Measurements from ENCODE around the gene SUPT3H.
"Not testable (repeated sequence)": the region's sequence is repeated elsewhere in the genome, so short reads cannot be mapped to it uniquely, and the experiment has no call there.

The SUPT3H gene

DNA sequence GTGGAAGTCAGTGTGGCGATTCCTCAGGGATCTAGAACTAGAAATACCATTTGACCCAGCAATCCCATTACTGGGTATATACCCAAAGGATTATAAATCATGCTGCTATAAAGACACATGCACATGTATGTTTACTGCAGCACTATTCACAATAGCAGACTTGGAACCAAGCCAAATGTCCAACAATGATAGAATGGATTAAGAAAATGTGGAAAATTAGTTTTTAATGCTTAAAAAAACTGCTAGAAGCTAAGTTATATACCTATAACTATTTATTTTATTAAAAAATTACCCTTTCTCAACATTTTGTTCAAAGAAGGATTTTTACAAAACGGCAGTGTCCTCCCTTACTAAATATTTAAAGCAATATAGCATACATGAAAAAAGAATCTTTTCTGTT lies 335.1 kb downstream of the SUPT3H start:
- H3K27ac ChIP-seq, H3K4me3 ChIP-seq: not testable (repeated sequence)

DNA sequence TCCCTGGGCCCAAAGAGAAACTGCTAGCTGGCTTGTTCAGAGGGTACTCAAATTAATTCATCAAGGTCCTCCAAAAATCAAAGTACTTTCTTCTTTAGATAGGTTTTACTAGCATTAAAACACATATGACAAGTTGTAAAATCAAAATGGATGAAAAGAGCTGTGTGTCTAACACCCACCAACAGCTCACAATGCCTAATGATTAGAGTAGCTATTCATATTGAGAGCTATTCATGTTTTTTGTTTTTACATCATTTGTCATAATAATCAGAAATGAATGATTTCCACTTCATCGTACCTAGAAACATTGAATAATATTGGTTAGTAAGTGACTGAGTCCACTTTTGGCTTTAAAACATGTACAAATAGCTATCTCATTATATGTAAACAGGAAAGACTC lies 339.5 kb downstream of the SUPT3H start:
- H3K4me3 ChIP-seq: no peak overlapping the region
- no peak overlapping the region for H3K27ac ChIP-seq

DNA sequence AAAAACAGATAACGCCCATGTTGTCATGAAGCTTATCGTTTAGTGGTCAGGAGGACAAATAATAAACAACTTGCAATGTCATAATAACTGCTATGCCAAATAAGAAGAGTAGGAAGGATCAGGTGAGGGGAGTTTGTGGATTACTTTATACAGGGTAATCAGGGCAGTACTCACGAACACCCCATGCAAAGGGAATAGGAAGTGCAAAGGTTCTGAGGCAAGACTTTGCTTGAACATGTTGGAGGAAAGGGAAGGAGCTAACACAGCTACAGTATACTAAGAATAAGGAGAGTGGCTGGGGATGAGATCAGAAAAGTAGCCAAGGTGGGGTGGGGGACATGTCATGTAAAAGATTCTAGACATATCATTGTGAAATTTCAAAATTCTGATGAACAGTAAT lies 341.6 kb downstream of the SUPT3H start:
- Histone ChIP-seq H3K4me3 (no peak overlapping the region), H3K27ac (no peak overlapping the region)

DNA sequence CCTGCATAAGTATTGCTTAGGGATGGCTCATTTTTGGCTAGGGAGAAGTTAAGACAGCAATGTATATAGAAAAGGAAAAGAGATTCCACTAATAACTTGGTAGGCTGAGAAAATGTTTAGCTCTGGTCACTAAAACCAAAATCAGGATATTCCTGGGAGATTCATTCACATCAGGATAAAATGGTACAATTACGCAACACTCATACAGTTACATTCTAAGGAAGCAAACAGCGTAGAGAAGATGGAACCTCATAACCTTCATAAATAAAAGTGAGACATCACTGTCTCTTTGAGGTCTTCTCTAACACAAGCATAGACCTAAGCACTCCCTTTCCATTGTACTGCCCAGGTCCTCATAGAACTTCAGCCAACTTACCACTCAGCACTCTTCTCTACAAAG lies 345.3 kb downstream of the SUPT3H start:
- Histone ChIP-seq H3K27ac (no peak overlapping the region), H3K4me3 (no peak overlapping the region)

DNA sequence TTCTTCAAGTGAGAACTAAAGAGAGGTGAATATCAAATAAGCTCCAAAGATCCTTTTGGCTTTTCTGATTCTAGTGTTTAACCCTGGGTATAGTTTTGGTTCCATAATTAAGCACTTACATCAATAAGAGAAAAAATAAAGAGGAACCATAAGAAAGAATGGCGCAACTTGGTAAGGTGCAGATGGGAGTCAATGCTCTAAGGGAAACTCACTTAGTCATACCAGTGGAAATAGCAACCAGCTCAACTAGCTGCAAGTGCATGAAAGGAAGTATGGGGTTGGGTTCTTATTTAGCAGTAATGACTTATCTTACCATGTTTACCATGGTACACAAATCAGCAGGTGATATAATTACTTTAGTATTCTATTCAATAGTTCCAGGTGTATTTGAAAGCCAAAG lies 346.1 kb downstream of the SUPT3H start:
- Histone ChIP-seq H3K27ac (no peak overlapping the region), H3K4me3 (no peak overlapping the region)

DNA sequence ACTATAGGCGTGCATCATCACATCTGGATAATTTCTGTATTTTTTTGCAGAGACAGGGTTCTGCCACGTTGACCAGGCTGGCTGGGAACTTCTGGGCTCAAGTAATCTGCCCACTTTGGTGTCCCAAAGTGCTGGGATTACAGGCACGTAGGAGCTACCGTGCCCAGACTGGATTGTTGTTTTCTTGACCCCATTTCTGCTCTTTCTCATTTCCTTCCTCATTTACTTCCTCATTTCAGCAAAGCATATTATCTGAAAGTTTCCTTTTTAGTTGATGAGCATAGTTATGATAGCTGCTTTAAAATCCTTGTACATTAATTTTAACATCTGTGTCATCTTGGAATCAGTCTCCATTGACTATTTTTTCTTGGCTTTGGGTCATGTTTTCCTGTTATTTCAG lies 350.6 kb downstream of the SUPT3H start:
- H3K27ac ChIP-seq: no peak overlapping the region
- H3K4me3 ChIP-seq: no peak overlapping the region

DNA sequence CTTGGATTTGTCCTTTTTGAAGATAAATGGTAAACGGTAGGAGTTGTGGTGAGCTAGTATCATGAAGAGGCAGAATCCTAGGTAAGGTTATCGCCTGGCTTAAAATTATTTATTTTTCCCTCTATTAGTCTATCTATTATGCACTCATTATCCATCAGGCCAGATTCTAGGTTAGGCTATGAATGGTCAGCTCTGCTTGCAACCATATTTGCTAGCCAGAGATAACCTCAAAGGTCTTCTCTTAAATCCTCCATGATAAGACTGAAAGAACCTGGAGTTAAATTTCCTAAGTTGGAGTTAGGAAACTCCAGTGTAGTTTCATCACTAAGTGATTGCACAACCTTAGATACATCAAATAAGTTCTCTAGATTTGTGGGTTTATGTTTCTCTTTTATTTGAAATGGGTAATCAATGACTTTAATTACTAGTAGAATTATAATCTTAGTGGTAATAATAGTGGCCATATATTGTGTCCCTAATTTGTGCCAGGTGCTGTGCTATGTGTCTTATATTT lies 351.7 kb downstream of the SUPT3H start:
- no peak overlapping the region for H3K4me3 ChIP-seq
- H3K27ac ChIP-seq: no peak overlapping the region

DNA sequence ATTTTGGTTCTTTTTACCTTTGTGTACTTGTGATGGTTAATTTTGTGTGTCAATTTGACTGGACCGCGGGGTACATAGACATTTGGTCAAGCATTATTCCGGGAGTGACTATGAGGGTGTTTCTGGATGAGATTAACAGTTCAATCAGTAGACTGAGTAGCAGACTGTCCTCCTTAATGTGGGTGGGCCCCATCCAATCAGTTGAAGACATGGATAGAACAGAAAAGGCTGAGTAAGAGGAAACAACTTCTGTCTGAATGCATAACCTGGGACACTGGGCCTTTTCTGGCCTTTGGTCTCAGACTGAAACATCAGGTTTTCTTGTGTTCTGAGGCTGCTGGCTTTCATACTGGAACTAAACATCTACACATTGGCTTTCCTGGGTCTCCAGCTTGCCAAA lies 353.1 kb downstream of the SUPT3H start:
- Histone ChIP-seq H3K27ac (no peak overlapping the region), H3K4me3 (no peak overlapping the region)

DNA sequence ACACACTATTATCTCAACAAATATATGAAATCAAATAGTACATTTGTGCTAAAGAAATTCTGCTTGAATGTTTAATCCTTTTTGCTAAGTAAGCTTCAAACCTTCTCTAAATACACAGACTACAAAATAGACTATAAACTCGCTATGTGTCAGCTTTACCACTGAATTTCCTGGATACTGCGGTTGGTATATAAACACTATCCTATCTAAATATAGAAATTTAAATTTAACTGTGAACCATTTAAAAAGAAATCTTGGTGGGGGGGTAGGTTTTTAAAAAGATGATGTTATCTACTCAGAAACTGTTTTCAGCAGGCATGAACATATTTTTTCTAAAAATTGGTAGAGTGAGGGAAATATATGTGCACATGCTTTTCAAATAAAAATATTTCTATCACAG lies 356.1 kb downstream of the SUPT3H start:
- H3K4me3 ChIP-seq: no peak overlapping the region
- H3K27ac ChIP-seq: no peak overlapping the region

DNA sequence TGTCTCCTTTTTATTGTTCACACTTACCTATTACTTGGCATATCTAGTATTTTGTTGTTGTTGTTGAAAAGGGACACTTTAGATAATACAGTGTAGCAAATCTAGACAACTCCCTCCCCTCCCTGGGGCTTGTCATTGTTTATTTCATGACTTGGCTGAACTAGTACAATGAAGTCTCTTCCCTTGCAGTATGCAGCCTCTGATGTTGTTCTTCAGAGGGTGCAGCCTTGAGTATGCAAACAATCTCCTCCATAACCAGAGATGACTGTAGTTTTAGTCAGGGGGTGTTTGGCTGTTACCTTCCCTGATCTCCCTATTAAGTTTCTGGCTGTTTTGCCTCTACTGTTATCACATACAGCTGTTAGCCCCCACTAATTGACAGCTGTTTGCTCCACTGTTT lies 365.0 kb downstream of the SUPT3H start:
- no peak overlapping the region for H3K27ac ChIP-seq
- H3K4me3 ChIP-seq: no peak overlapping the region

DNA sequence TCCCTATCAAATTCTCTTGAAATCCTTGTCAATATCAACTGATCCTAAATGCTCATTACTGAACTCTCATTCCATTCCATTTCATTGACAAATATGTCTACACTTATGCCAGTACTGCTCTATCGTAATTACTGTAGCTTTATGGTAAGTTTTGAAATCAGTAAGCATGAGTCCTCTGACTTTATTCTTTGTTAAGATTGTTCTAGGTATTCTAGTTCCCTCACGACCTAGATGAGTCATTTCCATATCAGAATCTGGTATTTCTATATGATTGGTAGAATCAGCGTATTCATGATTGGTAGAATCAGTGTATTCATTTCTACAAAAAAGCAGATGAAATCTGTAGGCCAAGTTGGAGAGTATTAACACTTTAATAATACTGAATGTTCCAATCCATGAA lies 368.2 kb downstream of the SUPT3H start:
- no peak overlapping the region for H3K4me3 ChIP-seq
- no peak overlapping the region for H3K27ac ChIP-seq

DNA sequence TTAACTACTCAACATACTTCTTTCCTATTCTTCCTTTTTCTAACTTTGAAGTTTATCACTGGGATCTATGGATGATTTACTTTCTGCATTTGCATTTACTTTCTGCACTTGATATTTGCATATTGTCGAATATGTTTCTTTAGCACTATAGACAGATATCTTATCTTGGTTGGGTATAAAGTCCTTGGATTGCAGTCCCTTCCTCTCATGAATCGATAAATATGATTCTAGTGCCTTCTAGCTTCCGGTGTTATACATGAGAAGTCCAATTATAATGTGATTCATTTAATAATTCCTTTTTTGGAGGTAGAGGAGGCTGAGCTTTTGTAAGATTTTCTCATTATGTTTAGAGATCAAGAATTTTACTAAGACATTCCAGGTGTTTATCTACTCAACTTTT lies 370.8 kb downstream of the SUPT3H start:
- no peak overlapping the region for H3K4me3 ChIP-seq
- no peak overlapping the region for H3K27ac ChIP-seq

DNA sequence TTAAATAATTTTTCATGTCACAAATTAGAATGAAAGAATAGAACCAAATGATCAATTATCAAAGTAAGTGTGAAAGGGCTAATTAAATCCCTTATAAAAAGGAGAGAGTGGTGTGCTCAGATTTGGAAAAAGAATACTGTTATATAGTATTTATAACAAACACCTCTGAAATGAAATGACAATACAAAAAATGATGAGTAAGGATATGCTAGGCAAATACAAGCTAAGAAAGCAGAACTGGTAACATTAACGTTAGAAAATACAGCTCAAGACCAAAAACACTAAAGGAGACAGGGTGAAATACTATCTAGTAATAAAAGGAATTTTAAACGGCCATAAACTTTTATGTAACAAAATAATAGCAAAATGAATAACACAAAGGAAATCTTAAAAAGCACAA lies 373.8 kb downstream of the SUPT3H start:
- no peak overlapping the region for H3K4me3 ChIP-seq

DNA sequence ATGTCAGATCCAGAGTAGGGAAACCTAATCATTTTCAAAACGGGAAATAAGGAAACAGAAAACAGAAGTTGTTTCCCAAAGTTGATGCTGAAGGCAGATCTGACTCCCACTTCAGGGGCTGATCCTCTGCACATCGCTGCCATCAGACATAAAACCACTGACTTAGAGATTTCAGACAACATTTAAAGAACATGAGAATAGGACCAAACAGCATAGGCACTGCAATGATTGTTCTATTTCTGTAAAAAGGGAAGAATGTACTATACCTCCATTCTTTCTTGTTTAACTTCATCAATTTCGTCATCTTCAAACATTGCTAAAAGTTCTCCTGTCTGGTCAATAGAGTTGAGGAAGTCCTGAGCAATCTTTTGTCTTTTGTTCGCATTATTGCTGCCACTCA lies 374.3 kb downstream of the SUPT3H start:
- Histone ChIP-seq H3K27ac (peak overlapping the region in 2 of 21 experiments; percentile 34 to 37), H3K4me3 (no peak overlapping the region)

More for the DNA sequence above, 373.8 kb downstream of the SUPT3H start:
- no peak overlapping the region for H3K27ac ChIP-seq

DNA sequence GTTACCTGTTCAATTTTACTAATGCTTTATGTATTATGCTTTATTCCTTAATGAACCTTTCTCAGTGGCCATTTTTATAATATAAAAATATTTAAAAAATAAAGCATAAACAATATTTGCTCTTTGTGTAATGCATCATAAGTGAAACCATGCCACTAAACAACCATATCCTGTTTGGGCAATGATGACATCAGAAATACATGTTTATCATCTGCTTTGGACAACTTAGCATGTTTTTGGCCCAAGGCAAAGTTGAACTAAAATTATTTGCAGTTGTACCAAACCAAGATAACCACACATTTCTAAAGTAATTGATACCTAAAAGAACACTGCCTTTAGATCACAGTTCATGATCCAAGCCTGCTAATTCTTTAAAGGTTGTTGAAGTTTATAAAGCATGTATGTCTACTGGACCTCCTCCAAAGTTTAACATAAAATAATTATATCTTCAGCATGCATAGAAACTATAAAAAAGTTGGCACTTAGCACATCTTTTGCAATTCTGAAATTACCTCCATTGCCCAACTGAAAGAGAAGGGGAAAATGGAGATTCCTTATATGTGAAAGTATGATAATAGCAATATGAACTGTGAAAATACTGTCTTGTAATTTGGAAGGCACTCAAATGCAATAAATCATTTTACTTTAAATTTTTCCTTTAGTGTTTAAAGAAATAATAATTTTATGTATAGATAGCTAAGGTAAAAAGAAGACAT lies 375.2 kb downstream of the SUPT3H start:
- H3K4me3 ChIP-seq: no peak overlapping the region

DNA sequence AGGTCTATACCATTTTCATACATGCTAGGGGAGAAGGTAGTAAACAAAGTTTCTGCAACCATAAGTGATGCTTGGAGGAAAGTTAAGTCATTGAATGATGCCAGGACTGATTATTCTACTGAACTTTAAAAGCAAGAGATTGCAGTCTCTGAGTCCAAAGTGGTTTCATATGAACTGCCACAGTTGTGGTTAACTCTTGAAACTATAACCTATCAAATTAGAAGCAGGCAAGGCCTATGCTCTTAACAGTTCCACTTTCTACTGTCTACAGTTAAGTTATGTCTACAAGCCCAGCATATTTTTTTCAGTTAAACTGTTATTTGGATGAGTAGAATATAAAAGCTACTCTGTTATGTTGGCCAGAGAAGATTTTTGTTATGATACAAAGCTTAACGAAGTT lies 376.1 kb downstream of the SUPT3H start:
- Histone ChIP-seq H3K4me3 (no peak overlapping the region), H3K27ac (peak overlapping the region in 3 of 21 experiments; percentile 21 to 37 (median 22))

More for the DNA sequence above, 375.2 kb downstream of the SUPT3H start:
- peak overlapping the region in 4 of 21 experiments; percentile 22 to 45 (median 36) for H3K27ac ChIP-seq

DNA sequence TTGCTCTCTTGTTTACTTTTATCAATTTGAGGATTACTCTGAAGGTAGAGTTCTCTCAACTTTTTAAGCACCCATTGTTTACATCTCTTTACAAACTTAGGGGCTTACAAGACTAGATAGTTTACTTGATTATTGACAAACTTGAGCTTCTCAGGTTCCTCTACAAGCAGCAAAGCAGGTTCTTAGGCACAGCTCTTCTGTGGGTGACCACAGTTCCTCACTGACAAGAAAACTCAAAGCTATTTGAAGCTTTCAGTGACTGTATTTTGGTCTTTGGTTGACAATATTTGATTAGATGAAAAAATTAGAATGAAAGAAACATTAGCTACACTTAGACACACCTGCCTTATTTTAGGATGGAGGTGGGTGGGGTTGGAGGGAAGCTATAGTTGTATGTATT lies 376.9 kb downstream of the SUPT3H start:
- no peak overlapping the region for H3K4me3 ChIP-seq
- H3K27ac ChIP-seq: no peak overlapping the region

DNA sequence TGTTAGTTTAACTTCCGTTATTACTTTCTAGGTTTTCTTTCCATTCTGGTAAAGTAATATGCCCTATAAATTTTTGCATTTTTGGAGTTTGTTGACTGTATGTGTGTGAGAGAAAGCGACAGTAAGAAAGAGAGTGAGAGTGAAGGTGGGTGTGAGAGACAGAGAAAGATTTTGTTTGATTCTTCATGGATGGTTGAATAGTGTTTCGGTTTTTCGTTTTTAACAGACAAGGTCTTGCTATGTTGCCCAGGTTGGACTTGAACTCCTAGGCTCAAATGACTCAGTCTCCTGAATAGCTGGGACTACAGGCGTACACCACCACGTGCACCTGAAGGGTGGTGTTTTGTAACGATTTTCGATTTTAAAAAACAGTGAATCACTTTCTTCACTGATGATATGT lies 378.7 kb downstream of the SUPT3H start:
- H3K27ac ChIP-seq: no peak overlapping the region

DNA sequence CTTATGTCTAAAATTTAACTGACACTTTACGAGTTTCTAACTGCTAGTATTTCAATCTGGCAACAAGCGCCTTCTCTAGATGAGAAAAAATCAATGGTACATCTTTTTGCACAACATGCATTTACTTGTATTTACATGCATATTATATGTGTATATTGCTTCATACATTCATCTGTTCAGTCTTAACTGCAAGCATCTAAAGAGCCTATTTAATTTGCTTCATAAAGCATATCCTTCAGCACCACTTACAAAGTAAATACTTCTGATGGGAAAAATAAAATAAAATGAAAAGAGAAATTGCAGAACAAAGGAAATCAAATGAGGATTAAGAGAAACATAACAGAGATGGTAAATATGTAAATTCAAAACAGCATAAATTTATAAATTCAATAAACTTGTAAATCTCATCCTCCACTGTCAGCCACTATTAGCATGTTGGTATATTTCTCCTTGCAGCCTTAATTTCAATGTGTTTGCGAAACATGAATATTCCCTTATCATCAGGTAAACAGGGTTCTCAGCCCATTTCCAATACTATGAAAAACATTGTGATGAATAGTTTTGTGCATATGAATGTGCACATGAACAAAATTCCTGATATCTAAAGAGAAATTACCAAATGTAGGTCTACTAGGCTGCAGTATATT lies 382.1 kb downstream of the SUPT3H start:
- H3K4me3 ChIP-seq: no peak overlapping the region
- H3K27ac ChIP-seq: no peak overlapping the region

More for the DNA sequence above, 378.7 kb downstream of the SUPT3H start:
- no peak overlapping the region for H3K4me3 ChIP-seq

DNA sequence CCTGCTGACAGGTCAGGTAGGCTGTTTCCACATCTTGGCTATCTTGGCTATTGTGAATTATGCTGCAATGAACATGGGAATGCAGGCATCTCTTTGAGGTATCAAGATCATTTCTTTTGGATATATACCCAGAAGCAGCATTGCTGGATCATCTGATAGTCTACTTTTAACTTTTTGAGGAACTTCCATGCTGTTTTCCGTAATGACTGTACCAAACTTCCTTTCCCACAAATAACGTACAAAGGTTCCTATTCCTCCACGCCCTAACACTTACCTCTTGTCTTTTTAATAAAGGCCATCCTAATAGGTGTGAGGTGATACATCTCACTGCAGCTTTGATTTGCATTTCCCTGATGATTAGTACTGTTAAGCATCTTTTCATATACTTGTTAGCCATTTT lies 388.3 kb downstream of the SUPT3H start:
- no peak overlapping the region for H3K4me3 ChIP-seq
- no peak overlapping the region for H3K27ac ChIP-seq

DNA sequence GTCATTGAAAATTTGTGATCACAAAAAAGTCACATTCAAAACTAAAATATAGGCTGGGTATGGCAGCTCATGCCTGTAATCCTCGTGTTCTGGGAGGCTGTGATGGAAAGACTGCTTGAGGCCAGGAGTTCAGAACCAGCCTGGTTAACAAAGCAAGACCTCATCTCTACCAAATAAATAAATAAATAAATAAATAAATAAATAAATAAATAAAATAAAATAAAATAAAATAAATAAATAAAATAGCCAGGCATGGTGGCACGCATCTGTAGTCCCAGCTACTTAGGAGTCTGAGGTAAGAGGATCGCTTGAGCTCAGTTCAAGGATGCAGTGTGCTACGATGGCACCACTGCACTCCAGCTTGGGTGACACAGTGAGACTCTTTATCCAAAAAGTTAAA lies 392.7 kb downstream of the SUPT3H start:
- H3K4me3 ChIP-seq: no peak overlapping the region
- no peak overlapping the region for H3K27ac ChIP-seq

Data from skin epidermis (tissue), 12 donors.